ENCODE measurements around the gene GFPT2. TPM values are rescaled to one million over a fixed set of nuclear protein-coding genes. Genes with fewer than 3 reads are reported as not detected.

Gene GFPT2
- total and polyA plus RNA-seq, 9 of the 15 experiments (the other 6 are each of a cell fraction or from before 2014, with no cell fraction given) = 0.07 to 0.14 (median 0.08) TPM; not detected in 6

DNA sequence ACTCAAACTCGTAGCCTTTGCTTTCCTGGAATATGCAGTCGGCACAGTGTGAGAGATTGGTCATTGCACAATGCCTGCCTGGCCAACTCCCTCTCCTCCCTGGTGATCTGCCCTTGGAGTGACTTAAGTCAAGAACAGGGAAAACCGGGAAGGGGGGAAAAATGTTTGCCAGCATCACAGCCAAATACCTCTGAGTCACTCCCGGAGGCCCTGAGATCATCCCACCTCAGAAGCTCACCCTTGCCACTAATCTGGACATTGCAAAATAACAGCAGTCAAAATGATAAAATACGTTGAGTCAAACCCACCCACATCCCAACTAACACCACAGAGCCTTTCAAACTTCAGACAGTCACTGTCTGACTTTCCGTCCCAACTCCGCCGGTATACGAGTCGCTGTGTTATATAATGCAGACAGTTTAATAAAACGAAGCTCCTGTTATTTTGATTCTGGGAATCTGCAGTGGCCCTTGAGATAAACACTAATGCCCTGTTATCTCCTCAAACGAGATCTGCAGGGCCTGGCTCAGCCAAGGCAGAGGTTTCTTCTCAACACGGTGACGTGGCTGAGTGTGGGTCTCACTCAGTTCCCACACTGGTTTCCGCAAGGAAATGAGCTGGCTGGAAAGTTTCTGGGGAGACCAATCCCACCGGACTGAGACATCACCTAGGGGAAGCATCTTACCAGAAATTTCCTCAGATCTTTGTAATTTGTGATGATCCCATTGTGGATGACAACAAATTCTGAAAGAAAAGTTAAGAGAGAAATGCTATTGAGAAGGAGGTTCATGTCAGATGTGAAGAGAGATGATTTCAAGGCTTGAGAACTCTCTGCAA lies 22.1 kb downstream of the GFPT2 start (continued):
- TF ChIP-seq KDM1A (IDR thresholded peaks at IDR 0.05) = peak in 1 of 2 experiments; percentile 35; a peak in 1 of 4 replicates
- peak; percentile 36 for TF ChIP-seq MEIS2 (IDR thresholded peaks at IDR 0.05; ENCODE audit: partially characterized antibody)
- no peak for TF ChIP-seq PHB2 (IDR thresholded peaks at IDR 0.05; ENCODE audit: low read depth)
- peak; percentile 66 for TF ChIP-seq CEBPB (tag; IDR thresholded peaks at IDR 0.05)
- no peak for TF ChIP-seq MCM7 (IDR thresholded peaks at IDR 0.05)
- TF ChIP-seq ZNF197 (CRISPR knock-in tag; IDR thresholded peaks at IDR 0.05; ENCODE audit: low read depth) = no peak
- TF ChIP-seq ZNF696 (CRISPR knock-in tag; conservative IDR thresholded peaks at IDR 0.05) = no peak
- TF ChIP-seq PCBP1 (IDR thresholded peaks at IDR 0.05; ENCODE audit: low read depth, low read length, poor library complexity, severe bottlenecking) = no peak
- no peak for TF ChIP-seq E4F1 (CRISPR knock-in tag; IDR thresholded peaks at IDR 0.05; ENCODE audit: borderline replicate concordance)
- TF ChIP-seq DPF2 (IDR thresholded peaks at IDR 0.05) = peak; percentile 24; the same call in 1 of the 2 replicates
- no peak for TF ChIP-seq BDP1 (IDR thresholded peaks at IDR 0.05; ENCODE audit: insufficient read depth, insufficient read length)
- TF ChIP-seq CBFA2T3 (IDR thresholded peaks at IDR 0.05) = peak; percentile 32
- peak; percentile 22; the same call in 1 of the 2 replicates for TF ChIP-seq SMARCA4 (IDR thresholded peaks at IDR 0.05)
- no peak for TF ChIP-seq TCF7L2 (IDR thresholded peaks at IDR 0.05; ENCODE audit: low read depth, low read length)
- TF ChIP-seq C11orf30 (IDR thresholded peaks at IDR 0.05; ENCODE audit: low read depth) = no peak
- peak in 1 of 2 experiments; percentile 52; a peak in 1 of 4 replicates for TF ChIP-seq RCOR1 (IDR thresholded peaks at IDR 0.05; ENCODE audit: borderline replicate concordance in 1 of 2, low read depth in 2 of 2, low read length in 2 of 2)
- peak; percentile 53; the same call in 1 of the 2 replicates for TF ChIP-seq ARID1B (IDR thresholded peaks at IDR 0.05)

All from K562 (cell line).